Spleen (tissue), 11 donors: ENCODE results near the gene UCP3. TPM values are rescaled to one million over a fixed set of nuclear protein-coding genes. Genes with fewer than 3 reads are reported as not detected.

Experiments
- DNase-seq: peaks from one replicate; pipeline ENCODE4 v3.0.0-alpha.2; 2020
- H3K27ac ChIP-seq, 8 donors: fragments of 200-600 bp; sonication (generic) in 7 of 8; 1 replicate in 4 of 8; 2 replicates in 4 of 8; pipeline versions ENCODE4 v1.5.0 to v1.8.0; 2016 to 2021; ENCODE audit warnings: inconsistent platforms in 4 of 8, mild to moderate bottlenecking in 4 of 8, moderate library complexity in 1 of 8
- H3K27me3 ChIP-seq, 7 donors: fragments of 200-600 bp; sonication (generic) in 6 of 7; replicated peaks in 1 of 7; 1 replicate in 4 of 7; 2 replicates in 3 of 7; pipeline versions ENCODE4 v1.5.0 to v1.8.0; 2016 to 2021; ENCODE audit warnings: inconsistent platforms in 3 of 7, mild to moderate bottlenecking in 1 of 7
- H3K36me3 ChIP-seq, 6 donors: fragments of 200-600 bp; sonication (generic) in 5 of 6; 1 replicate in 4 of 6; 2 replicates in 2 of 6; pipeline versions ENCODE4 v1.5.0 to v1.8.0; 2016 to 2021; ENCODE audit warnings: inconsistent platforms in 2 of 6
- H3K4me1 ChIP-seq, 6 donors: fragments of 200-600 bp; sonication (generic) in 5 of 6; 1 replicate in 3 of 6; 2 replicates in 3 of 6; pipeline versions ENCODE4 v1.5.0 to v1.8.0; 2016 to 2021; ENCODE audit warnings: inconsistent platforms in 3 of 6
- H3K4me3 ChIP-seq, 8 donors: fragments of 200-600 bp; sonication (generic) in 7 of 8; 1 replicate in 4 of 8; 2 replicates in 4 of 8; pipeline versions ENCODE4 v1.5.0 to v1.8.0; 2016 to 2021; ENCODE audit warnings: inconsistent platforms in 4 of 8, mild to moderate bottlenecking in 4 of 8, moderate library complexity in 2 of 8
- H3K9me3 ChIP-seq, 8 donors: fragments of 200-600 bp; sonication (generic) in 7 of 8; 1 replicate in 4 of 8; 2 replicates in 4 of 8; pipeline versions ENCODE4 v1.5.0 to v1.8.0; 2016 to 2021; ENCODE audit warnings: inconsistent platforms in 4 of 8
- POLR2A ChIP-seq, 3 donors: fragments of 450-650 bp; IDR thresholded peaks; one replicate each; pipeline ENCODE4 v1.5.1; 2017; ENCODE audit warnings: antibody characterized with exemption in 3 of 3, mild to moderate bottlenecking in 1 of 3
- POLR2AphosphoS5 ChIP-seq, 3 donors: sonication (generic); formaldehyde crosslinking; IDR thresholded peaks; one replicate each; pipeline ENCODE4 v1.5.1; 2017; ENCODE audit warnings: antibody characterized with exemption in 3 of 3
- WGBS, 5 donors: extraction: QIAGEN DNeasy Blood & Tissue Kit in 3 of 5; methylation state at CpG; one replicate each; pipeline versions ENCODE4 v1.1.5 to v1.1.7; 2013 to 2018; 5-methylcytosine and 5-hydroxymethylcytosine counted together
- intact Hi-C: fragments of 100-400 bp; cut with DNase I; formaldehyde crosslinking; loops from one replicate; pipeline ENCODE4 v1.15.0; 2023; ENCODE audit warnings: low total_unique reads
- polyA plus RNA-seq, 3 donors: library from polyadenylated mRNA; stranded (reverse); fragments of 200-250 nt; gene quantifications; one replicate each; pipeline ENCODE4 v1.2.1, GENCODE V29; 2013
- total RNA-seq, 7 donors: library from RNA; depleted of rRNA in 3 of 7; stranded (reverse); fragments of >200 nt in 3 of 7; fragmentation: NEBNext Ultra II Directional in 4 of 7; extraction: Animal tissue kit (Norgen Biotek cat#: 25700) in 4 of 7; gene quantifications; one replicate each; pipeline versions ENCODE4 v1.1.0 to v1.2.1, GENCODE V29; 2016 to 2021
- TF ChIP-seq, protein P1 (sequence below), 11 experiments: fragments of 200-600 bp in 7 of 11; fragments of 450-650 bp in 4 of 11; sonication (generic) in 4 of 11; IDR thresholded peaks in 8 of 11; conservative IDR thresholded peaks in 3 of 11; 1 replicate in 7 of 11; 2 replicates in 4 of 11; pipeline versions ENCODE4 v1.4.0 to v1.8.0; 2016 to 2021; ENCODE audit warnings: antibody characterized with exemption in 11 of 11, inconsistent platforms in 4 of 11, mild to moderate bottlenecking in 1 of 11
- donor health status: healthy with polysubstance abuse.
- donor health status: DM: no; HTN: no; CAD: no; lungs with moderate emphysema.
- donor health status: DM: no; HTN: no; CAD: no.
- donor health status: Bipolar disorder and iron deficiency.
- donor health status: healthy.
- donor health status: DM: no; HTN: no; CAD: no.
- donor health status: DM: yes; HTN: yes; CAD: no.

UCP3 gene
- total and polyA plus RNA-seq, 10 donors: 0.68 to 7.1 (median 4.2) TPM

DNA sequence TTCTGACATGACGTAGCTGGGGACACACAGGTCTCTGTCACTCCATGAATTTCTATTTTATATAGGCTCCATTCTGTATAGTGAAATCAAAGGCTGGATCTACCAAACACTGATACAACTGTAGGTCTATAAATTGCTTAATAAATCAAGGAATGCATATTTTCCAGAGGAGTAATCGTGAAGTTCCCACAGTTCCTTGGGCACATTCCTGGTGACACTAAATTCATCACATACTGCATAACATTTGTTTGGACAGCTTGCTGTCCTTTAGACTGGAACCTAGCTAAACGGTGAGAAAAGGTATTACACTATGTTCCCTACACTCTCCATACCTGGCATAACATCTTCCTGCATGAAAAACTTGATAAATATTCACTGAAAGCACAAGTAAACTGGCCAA is 41.6 kb upstream of the UCP3 start:
- intact Hi-C loops: no loop called here
- Histone ChIP-seq H3K27ac (no peak overlapping the region), H3K4me1 (peaks cover 0 to 3% (median 0%) of the 10 kb centered on the region in 6 donors), H3K9me3 (no peaks in the 10 kb centered on the region), H3K27me3 (no peaks in the 10 kb centered on the region), H3K36me3 (peaks cover 0 to 96% (median 41%) of the 10 kb centered on the region in 6 donors), H3K4me3 (no peak overlapping the region)
- WGBS, 5 donors: 93 to 99% (median 97%) methylated on average over 3 of the region's 3 CpGs
- TF ChIP-seq POLR2AphosphoS5 (IDR thresholded peaks at IDR 0.05) (no peak), POLR2A (IDR thresholded peaks at IDR 0.05) (no peak)
- TF ChIP-seq, protein P1, sequence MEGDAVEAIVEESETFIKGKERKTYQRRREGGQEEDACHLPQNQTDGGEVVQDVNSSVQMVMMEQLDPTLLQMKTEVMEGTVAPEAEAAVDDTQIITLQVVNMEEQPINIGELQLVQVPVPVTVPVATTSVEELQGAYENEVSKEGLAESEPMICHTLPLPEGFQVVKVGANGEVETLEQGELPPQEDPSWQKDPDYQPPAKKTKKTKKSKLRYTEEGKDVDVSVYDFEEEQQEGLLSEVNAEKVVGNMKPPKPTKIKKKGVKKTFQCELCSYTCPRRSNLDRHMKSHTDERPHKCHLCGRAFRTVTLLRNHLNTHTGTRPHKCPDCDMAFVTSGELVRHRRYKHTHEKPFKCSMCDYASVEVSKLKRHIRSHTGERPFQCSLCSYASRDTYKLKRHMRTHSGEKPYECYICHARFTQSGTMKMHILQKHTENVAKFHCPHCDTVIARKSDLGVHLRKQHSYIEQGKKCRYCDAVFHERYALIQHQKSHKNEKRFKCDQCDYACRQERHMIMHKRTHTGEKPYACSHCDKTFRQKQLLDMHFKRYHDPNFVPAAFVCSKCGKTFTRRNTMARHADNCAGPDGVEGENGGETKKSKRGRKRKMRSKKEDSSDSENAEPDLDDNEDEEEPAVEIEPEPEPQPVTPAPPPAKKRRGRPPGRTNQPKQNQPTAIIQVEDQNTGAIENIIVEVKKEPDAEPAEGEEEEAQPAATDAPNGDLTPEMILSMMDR (IDR thresholded peaks at IDR 0.05 in 8 of 11, conservative IDR thresholded peaks at IDR 0.05 in 3 of 11): no peak
- no peak for DNase-seq

DNA sequence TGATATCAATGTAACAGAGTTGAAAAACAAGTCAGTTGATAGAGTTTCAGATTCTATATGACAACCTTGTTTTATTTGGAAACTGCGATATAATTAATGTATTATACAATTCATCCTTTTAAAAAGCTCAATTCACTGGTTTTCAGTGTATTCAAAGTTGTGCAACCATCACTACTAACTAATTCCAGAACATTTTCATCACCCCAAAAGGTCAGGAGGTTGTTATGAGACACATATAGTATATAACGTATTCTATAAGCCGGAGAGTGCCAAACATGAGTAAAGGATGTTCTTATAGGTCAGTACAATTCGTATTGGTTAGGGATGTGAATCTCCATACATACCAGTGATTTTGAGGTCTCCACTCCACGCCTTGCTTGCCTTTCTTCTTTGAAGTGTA is 40.1 kb upstream of the UCP3 start:
- WGBS, 5 donors: 96 to 98% (median 97%) methylated on average over 5 of the region's 5 CpGs

GRCh38 chr11:74044538-74044937 is 35.7 kb upstream of the UCP3 start:
- Histone ChIP-seq H3K4me3 (no peak overlapping the region), H3K36me3 (peaks cover 0 to 91% (median 52%) of the 10 kb centered on the region in 6 donors), H3K27me3 (no peaks in the 10 kb centered on the region), H3K4me1 (no peaks in the 10 kb centered on the region), H3K27ac (no peak overlapping the region), H3K9me3 (no peaks in the 10 kb centered on the region)
- intact Hi-C loops: no loop called here
- TF ChIP-seq, protein P1 (IDR thresholded peaks at IDR 0.05 in 8 of 11, conservative IDR thresholded peaks at IDR 0.05 in 3 of 11): no peak
- TF ChIP-seq POLR2AphosphoS5 (IDR thresholded peaks at IDR 0.05) (no peak), POLR2A (IDR thresholded peaks at IDR 0.05) (no peak)
- WGBS, 5 donors: 89 to 93% (median 91%) methylated on average over 2 of the region's 2 CpGs
- DNase-seq: no peak

More for the DNA sequence above, 40.1 kb upstream of the UCP3 start:
- Histone ChIP-seq H3K36me3 (peaks cover 0 to 96% (median 42%) of the 10 kb centered on the region in 6 donors), H3K9me3 (no peaks in the 10 kb centered on the region), H3K4me1 (no peaks in the 10 kb centered on the region), H3K27me3 (no peaks in the 10 kb centered on the region), H3K27ac (no peak overlapping the region), H3K4me3 (no peak overlapping the region)
- no peak for DNase-seq
- TF ChIP-seq, protein P1 (IDR thresholded peaks at IDR 0.05 in 8 of 11, conservative IDR thresholded peaks at IDR 0.05 in 3 of 11): no peak
- TF ChIP-seq POLR2AphosphoS5 (IDR thresholded peaks at IDR 0.05) (no peak), POLR2A (IDR thresholded peaks at IDR 0.05) (no peak)
- intact Hi-C loops: no loop called here

- intact Hi-C loops: no loop called here
- DNase-seq: no peak
- no peaks in the 10 kb centered on the region for H3K27me3 ChIP-seq
- H3K36me3 ChIP-seq: peaks cover 0 to 91% (median 47%) of the 10 kb centered on the region in 6 donors
- TF ChIP-seq POLR2A (IDR thresholded peaks at IDR 0.05) (no peak), POLR2AphosphoS5 (IDR thresholded peaks at IDR 0.05) (no peak)
- TF ChIP-seq, protein P1 (IDR thresholded peaks at IDR 0.05 in 8 of 11, conservative IDR thresholded peaks at IDR 0.05 in 3 of 11): no peak
- no peak overlapping the region for H3K4me3 ChIP-seq
- no peak overlapping the region for H3K27ac ChIP-seq
- H3K9me3 ChIP-seq: no peaks in the 10 kb centered on the region
- 94 to 98% (median 96%) methylated on average over 1 of the region's 1 CpG for WGBS, 5 donors
- no peaks in the 10 kb centered on the region for H3K4me1 ChIP-seq
Observed at GRCh38 chr11:74043450-74043849, 34.6 kb upstream of the UCP3 start.
